ENCODE data around the gene PSD4. TPM values are rescaled to one million over a fixed set of nuclear protein-coding genes. Genes with fewer than 3 reads are reported as not detected.

PSD4 gene
- total RNA-seq, 1 donor from 2014 or later, result 11.2 TPM

DNA sequence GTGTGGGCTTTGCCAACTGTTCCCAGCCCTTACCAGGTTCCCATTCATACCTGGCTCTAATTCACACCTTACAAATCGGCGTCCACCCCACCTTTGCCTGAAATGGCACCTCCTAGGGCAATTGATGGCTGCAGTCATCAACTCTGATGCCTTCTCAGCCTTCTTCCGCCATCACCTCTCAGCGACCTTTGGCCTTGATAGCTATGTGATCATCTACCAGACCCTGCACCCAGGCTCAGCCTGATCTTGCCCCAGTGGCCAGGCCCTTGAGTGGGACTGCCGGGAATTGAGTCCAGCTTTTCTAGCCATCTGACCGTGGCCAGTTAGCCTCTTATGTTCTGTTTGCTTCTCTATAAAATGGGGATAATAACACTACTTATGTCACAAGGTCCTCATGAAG, 32.5 kb downstream of the PSD4 start:
- Histone ChIP-seq H3K9me3 (no peaks in the 10 kb centered on the region), H3K4me1 (no peaks in the 10 kb centered on the region), H3K36me3 (no peaks in the 10 kb centered on the region), H3K27ac (no peak overlapping the region), H3K4me3 (no peak overlapping the region), H3K27me3 (no peaks in the 10 kb centered on the region)
- TF ChIP-seq CTCF (IDR thresholded peaks at IDR 0.05), result no peak
- DNase-seq (ENCODE audit: low spot score in 2 of 2), result no peak
- intact Hi-C loops (cut with DNase I), result no loop called here

DNA sequence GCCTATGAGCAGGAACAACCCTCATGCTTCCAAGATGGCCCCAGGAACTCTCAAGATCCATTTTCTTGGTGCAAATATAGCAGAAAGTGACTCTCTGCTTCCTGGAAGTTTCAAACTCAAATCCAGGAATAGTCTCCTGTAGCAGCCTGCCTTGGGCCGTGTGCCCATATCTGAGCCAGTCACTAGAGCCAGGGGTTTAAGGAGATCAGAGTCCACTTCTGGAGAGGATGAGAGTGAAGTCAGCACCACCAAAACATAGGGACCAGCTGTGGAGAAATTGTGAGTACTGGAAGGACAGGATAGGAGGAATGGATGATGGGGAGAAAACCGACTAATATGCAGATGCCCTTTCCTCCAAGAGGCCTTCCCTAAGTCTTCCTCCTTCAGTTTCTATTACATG, 33.2 kb downstream of the PSD4 start:
- H3K27ac ChIP-seq, result no peak overlapping the region
- DNase-seq (ENCODE audit: low spot score in 2 of 2), result no peak
- no peak overlapping the region for H3K4me3 ChIP-seq
- intact Hi-C loops (cut with DNase I), result no loop called here
- H3K9me3 ChIP-seq, result no peaks in the 10 kb centered on the region
- TF ChIP-seq CTCF (IDR thresholded peaks at IDR 0.05), result no peak
- H3K27me3 ChIP-seq, result no peaks in the 10 kb centered on the region
- no peaks in the 10 kb centered on the region for H3K4me1 ChIP-seq
- H3K36me3 ChIP-seq, result no peaks in the 10 kb centered on the region

DNA sequence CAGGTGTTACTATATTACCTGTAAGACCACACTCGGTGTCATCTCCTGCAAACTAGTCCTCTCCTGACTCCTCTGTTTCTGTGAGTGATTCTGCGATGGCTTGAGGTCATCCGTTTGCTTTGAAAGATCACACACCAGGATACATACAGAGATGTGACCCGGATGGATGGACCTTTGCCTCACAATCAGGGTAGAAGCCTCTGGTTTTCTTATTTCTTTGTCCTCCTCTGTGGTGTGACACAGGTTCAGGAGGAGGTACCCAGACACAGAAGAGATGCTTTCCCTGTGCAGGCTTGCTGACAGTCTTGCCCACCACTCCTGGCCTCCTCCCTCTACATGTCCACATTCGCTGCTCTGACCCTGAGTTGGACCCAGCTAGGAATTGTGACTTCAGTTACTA, 34.6 kb downstream of the PSD4 start:
- no peaks in the 10 kb centered on the region for H3K27me3 ChIP-seq
- H3K27ac ChIP-seq, result no peak overlapping the region
- no peaks in the 10 kb centered on the region for H3K36me3 ChIP-seq
- DNase-seq (ENCODE audit: low spot score in 2 of 2), result no peak
- H3K4me3 ChIP-seq, result no peak overlapping the region
- no peak for TF ChIP-seq CTCF (IDR thresholded peaks at IDR 0.05)
- H3K9me3 ChIP-seq, result no peaks in the 10 kb centered on the region
- intact Hi-C loops (cut with DNase I), result no loop called here
- H3K4me1 ChIP-seq, result no peaks in the 10 kb centered on the region

GRCh38 chr2:113209011-113209645, 35.4 kb downstream of the PSD4 start:
- H3K4me3 ChIP-seq, result no peak overlapping the region
- H3K4me1 ChIP-seq, result no peaks in the 10 kb centered on the region
- no peaks in the 10 kb centered on the region for H3K36me3 ChIP-seq
- H3K27ac ChIP-seq, result no peak overlapping the region
- DNase-seq (ENCODE audit: low spot score in 2 of 2), result no peak
- no peak for TF ChIP-seq CTCF (IDR thresholded peaks at IDR 0.05)
- intact Hi-C loops (cut with DNase I), result no loop called here
- H3K9me3 ChIP-seq, result no peaks in the 10 kb centered on the region
- no peaks in the 10 kb centered on the region for H3K27me3 ChIP-seq

GRCh38 chr2:113209646-113210171, 35.9 kb downstream of the PSD4 start:
- Histone ChIP-seq H3K27me3 (no peaks in the 10 kb centered on the region), H3K4me1 (no peaks in the 10 kb centered on the region), H3K27ac (no peak overlapping the region), H3K4me3 (no peak overlapping the region), H3K9me3 (no peaks in the 10 kb centered on the region), H3K36me3 (no peaks in the 10 kb centered on the region)
- intact Hi-C loops (cut with DNase I), result no loop called here
- TF ChIP-seq CTCF (IDR thresholded peaks at IDR 0.05), result no peak
- DNase-seq (ENCODE audit: low spot score in 2 of 2), result no peak
